Panc1 (cell line): Measurements from ENCODE around the gene SYT11. TPM values are rescaled to one million over a fixed set of nuclear protein-coding genes. Genes with fewer than 3 reads are reported as not detected.

Source experiments
- ATAC-seq: fragments of 200-7000 bp; cut with Tn5 transposase; 2 replicates; pipeline ENCODE4 v1.9.1; 2020; ENCODE audit warnings: mild to moderate bottlenecking, moderate library complexity
- BruUV-seq: library from RNA; stranded (reverse); fragments of 400-500 nt; replicated peaks from 2 replicates; lab custom pipeline; 2021; lab: Mats Ljungman, UMichigan
- CTCF ChIA-PET: fragments of 300-600 bp; sonication (Branson Sonifier 250); formaldehyde crosslinking; loops from one replicate; lab custom pipeline; 2022; ENCODE audit warnings: antibody characterized with exemption; lab: Charles Lee
- POLR2A ChIA-PET: fragments of 300-600 bp; sonication (Branson Sonifier 250); formaldehyde crosslinking; loops from one replicate; lab custom pipeline; 2022; ENCODE audit warnings: antibody characterized with exemption; lab: Charles Lee
- DNase-seq: peaks from one replicate; pipeline ENCODE4 v3.0.0-alpha.2; 2010; ENCODE audit warnings: low read depth, low spot score
- H3K27ac ChIP-seq: 2 replicates; pipeline ENCODE4 v1.5.1; 2011; ENCODE audit warnings: mild to moderate bottlenecking, low read length, inconsistent platforms
- H3K27me3 ChIP-seq: fragments of 200-500 bp; sonication (Bioruptor generic); 2 replicates; pipeline ENCODE4 v1.6.0; 2014; ENCODE audit warnings: low read length, inconsistent platforms; ENCODE audit not compliant: control insufficient read depth, insufficient read depth
- H3K36me3 ChIP-seq: fragments of 200-500 bp; sonication (Bioruptor generic); 2 replicates; pipeline ENCODE4 v1.5.1; 2014; ENCODE audit warnings: inconsistent platforms, mild to moderate bottlenecking, low read length, moderate library complexity; ENCODE audit not compliant: control insufficient read depth, insufficient read depth
- H3K4me1 ChIP-seq: 2 replicates; pipeline ENCODE4 v1.5.1; 2011; ENCODE audit warnings: inconsistent platforms, mild to moderate bottlenecking, low read length, moderate library complexity; ENCODE audit not compliant: control insufficient read depth, insufficient read depth
- H3K4me3 ChIP-seq, 2 experiments: 2 replicates each; pipeline ENCODE4 v1.5.1; 2011 to 2012; ENCODE audit warnings: low read depth in 2 of 2, low read length in 2 of 2, mild to moderate bottlenecking in 2 of 2, inconsistent platforms in 1 of 2, moderate library complexity in 1 of 2
- H3K9me3 ChIP-seq: fragments of 200-500 bp; sonication (Bioruptor generic); 2 replicates; pipeline ENCODE4 v1.5.1; 2014; ENCODE audit warnings: low read depth, mild to moderate bottlenecking, inconsistent platforms, low read length, moderate library complexity; ENCODE audit not compliant: control insufficient read depth, insufficient read depth
- POLR2AphosphoS5 ChIP-seq: IDR thresholded peaks from 2 replicates; pipeline ENCODE4 v1.6.1; 2012; ENCODE audit warnings: mild to moderate bottlenecking, low read depth, low read length, moderate library complexity
- SIN3A ChIP-seq: IDR thresholded peaks from 2 replicates; pipeline ENCODE4 v1.6.1; 2012; ENCODE audit warnings: low read depth, mild to moderate bottlenecking, low read length, moderate library complexity, borderline replicate concordance; ENCODE audit not compliant: insufficient read depth
- TCF7L2 ChIP-seq: IDR thresholded peaks from 2 replicates; pipeline ENCODE4 v1.6.1; 2011; ENCODE audit warnings: mild to moderate bottlenecking, low read depth, low read length, inconsistent platforms
- in situ Hi-C: cut with HindIII; loops from 2 replicates; pipeline ENCODE4 v1.10.0; 2016; ENCODE audit warnings: low sequenced_read_pairs, low pct_unique_long_range_greater_than_20kb
- intact Hi-C: fragments of 100-400 bp; cut with micrococcal nuclease; formaldehyde crosslinking; loops from one replicate; pipeline ENCODE4 v1.10.0; 2022; ENCODE audit not compliant: unreplicated experiment
- total RNA-seq: library from RNA; stranded (reverse); gene quantifications from one replicate; pipeline ENCODE4 v1.2.1, GENCODE V29; 2021; ENCODE audit not compliant: unreplicated experiment
- TF ChIP-seq, protein P1 (sequence below): fragments of 450-650 bp; IDR thresholded peaks from 2 replicates; pipeline ENCODE4 v1.5.1; 2017; ENCODE audit warnings: mild to moderate bottlenecking
- TF ChIP-seq, protein P2 (sequence below), 2 experiments: IDR thresholded peaks; 2 replicates each; pipeline ENCODE4 v1.6.1; 2011 to 2012; ENCODE audit warnings: low read depth in 2 of 2, control low read depth in 1 of 2, low read length in 1 of 2, mild to moderate bottlenecking in 1 of 2, moderate library complexity in 1 of 2; ENCODE audit not compliant: insufficient read depth in 1 of 2

The SYT11 gene
- total RNA-seq, 1 experiment from 2014 or later, result 4.0 TPM

GRCh38 chr1:155932081-155932480 is 72.7 kb downstream of the SYT11 start:
- BruUV-seq, result no TSS peak
- ChIA-PET CTCF (no interaction called here), POLR2A (interaction anchor here (0.6 kb wide), 2 partner anchors 11 to 802 kb away, joined by 3 to 15 read pairs; no protein-coding TSS in a partner anchor)
- DNase-seq (no peak), ATAC-seq (no peak)
- Histone ChIP-seq H3K4me1 (peaks cover 27% of the 10 kb centered on the region), H3K36me3 (peaks cover 44% of the 10 kb centered on the region), H3K27ac (0 out of 2 replicates have a peak overlapping the region, but pooled peaks have one; percentile 20), H3K27me3 (no peaks in the 10 kb centered on the region), H3K9me3 (no peaks in the 10 kb centered on the region), H3K4me3 (peak overlapping the region; percentile 93 to 98)
- in situ Hi-C loops (no loop called here), intact Hi-C loops (no loop called here)
- no peak for TF ChIP-seq POLR2AphosphoS5
- TF ChIP-seq, protein P1, sequence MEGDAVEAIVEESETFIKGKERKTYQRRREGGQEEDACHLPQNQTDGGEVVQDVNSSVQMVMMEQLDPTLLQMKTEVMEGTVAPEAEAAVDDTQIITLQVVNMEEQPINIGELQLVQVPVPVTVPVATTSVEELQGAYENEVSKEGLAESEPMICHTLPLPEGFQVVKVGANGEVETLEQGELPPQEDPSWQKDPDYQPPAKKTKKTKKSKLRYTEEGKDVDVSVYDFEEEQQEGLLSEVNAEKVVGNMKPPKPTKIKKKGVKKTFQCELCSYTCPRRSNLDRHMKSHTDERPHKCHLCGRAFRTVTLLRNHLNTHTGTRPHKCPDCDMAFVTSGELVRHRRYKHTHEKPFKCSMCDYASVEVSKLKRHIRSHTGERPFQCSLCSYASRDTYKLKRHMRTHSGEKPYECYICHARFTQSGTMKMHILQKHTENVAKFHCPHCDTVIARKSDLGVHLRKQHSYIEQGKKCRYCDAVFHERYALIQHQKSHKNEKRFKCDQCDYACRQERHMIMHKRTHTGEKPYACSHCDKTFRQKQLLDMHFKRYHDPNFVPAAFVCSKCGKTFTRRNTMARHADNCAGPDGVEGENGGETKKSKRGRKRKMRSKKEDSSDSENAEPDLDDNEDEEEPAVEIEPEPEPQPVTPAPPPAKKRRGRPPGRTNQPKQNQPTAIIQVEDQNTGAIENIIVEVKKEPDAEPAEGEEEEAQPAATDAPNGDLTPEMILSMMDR, result no peak
- TF ChIP-seq SIN3A, result no peak
- TF ChIP-seq TCF7L2, result no peak
- TF ChIP-seq, protein P2, sequence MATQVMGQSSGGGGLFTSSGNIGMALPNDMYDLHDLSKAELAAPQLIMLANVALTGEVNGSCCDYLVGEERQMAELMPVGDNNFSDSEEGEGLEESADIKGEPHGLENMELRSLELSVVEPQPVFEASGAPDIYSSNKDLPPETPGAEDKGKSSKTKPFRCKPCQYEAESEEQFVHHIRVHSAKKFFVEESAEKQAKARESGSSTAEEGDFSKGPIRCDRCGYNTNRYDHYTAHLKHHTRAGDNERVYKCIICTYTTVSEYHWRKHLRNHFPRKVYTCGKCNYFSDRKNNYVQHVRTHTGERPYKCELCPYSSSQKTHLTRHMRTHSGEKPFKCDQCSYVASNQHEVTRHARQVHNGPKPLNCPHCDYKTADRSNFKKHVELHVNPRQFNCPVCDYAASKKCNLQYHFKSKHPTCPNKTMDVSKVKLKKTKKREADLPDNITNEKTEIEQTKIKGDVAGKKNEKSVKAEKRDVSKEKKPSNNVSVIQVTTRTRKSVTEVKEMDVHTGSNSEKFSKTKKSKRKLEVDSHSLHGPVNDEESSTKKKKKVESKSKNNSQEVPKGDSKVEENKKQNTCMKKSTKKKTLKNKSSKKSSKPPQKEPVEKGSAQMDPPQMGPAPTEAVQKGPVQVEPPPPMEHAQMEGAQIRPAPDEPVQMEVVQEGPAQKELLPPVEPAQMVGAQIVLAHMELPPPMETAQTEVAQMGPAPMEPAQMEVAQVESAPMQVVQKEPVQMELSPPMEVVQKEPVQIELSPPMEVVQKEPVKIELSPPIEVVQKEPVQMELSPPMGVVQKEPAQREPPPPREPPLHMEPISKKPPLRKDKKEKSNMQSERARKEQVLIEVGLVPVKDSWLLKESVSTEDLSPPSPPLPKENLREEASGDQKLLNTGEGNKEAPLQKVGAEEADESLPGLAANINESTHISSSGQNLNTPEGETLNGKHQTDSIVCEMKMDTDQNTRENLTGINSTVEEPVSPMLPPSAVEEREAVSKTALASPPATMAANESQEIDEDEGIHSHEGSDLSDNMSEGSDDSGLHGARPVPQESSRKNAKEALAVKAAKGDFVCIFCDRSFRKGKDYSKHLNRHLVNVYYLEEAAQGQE (IDR thresholded peaks at IDR 0.05; ENCODE audit: insufficient read depth in 1 of 2, low read depth in 2 of 2, low read length in 1 of 2), result no peak

DNA sequence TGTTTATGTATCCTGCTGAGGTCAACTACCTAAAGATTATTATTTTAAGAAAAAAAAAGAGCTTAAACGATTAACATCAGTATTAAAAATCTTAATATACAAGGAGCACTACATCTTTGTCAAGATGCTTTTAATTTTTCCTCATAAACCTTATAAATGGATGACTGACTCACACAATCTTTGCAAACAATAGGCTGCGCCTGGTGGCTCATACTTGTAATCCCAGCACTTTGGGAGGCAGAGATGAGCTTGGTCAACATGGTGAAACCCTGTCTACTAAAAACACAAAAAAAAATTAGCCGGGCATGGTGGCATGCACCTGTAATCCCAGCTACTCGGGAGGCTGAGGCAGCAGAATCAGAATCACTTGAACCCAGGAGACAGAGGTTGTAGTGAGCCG is 73.1 kb downstream of the SYT11 start:
- Histone ChIP-seq H3K9me3 (no peaks in the 10 kb centered on the region), H3K27me3 (no peaks in the 10 kb centered on the region), H3K4me1 (peaks cover 27% of the 10 kb centered on the region), H3K36me3 (peaks cover 41% of the 10 kb centered on the region), H3K4me3 (peak overlapping the region; percentile 93 to 98), H3K27ac (0 out of 2 replicates have a peak overlapping the region, but pooled peaks have one; percentile 20)
- intact Hi-C loops, result no loop called here
- ATAC-seq (no peak), DNase-seq (no peak)
- no TSS peak for BruUV-seq
- ChIA-PET POLR2A (interaction anchor here (0.6 to 0.7 kb wide), 3 partner anchors 11 to 802 kb away, joined by 3 to 15 read pairs (median 5); no protein-coding TSS in a partner anchor), CTCF (no interaction called here)
- TF ChIP-seq, protein P1, result no peak
- no peak for TF ChIP-seq POLR2AphosphoS5
- TF ChIP-seq TCF7L2, result no peak
- TF ChIP-seq SIN3A, result no peak
- TF ChIP-seq, protein P2 (IDR thresholded peaks at IDR 0.05; ENCODE audit: insufficient read depth in 1 of 2, low read depth in 2 of 2, low read length in 1 of 2), result no peak
- in situ Hi-C loops, result no loop called here
